WTC11 (cell line): Measurements from ENCODE around the gene LTBP1. TPM values are rescaled to one million over a fixed set of nuclear protein-coding genes. Genes with fewer than 3 reads are reported as not detected.

Experiments
- ATAC-seq: fragments of 200-7000 bp; cut with Tn5 transposase; 2 replicates; pipeline ENCODE4 v1.10.0; 2021; ENCODE audit warnings: mild to moderate bottlenecking, moderate library complexity
- CTCF ChIA-PET: fragments of 300-600 bp; sonication (Branson Sonifier 250); formaldehyde crosslinking; loops from one replicate; lab custom pipeline; 2021; ENCODE audit warnings: antibody characterized with exemption; lab: Charles Lee
- POLR2A ChIA-PET: fragments of 350-600 bp; sonication (Branson Sonifier 250); formaldehyde crosslinking; loops from one replicate; lab custom pipeline; 2021; ENCODE audit warnings: antibody characterized with exemption; lab: Charles Lee
- DNase-seq: peaks from one replicate; pipeline ENCODE4 v3.0.0; 2021; ENCODE audit warnings: low spot score
- H3K27ac Mint-ChIP-seq: 2 replicates; pipeline ENCODE4 v1.8.0; 2021; ENCODE audit warnings: mixed read lengths
- H3K27me3 Mint-ChIP-seq: 2 replicates; pipeline ENCODE4 v1.8.0; 2021; ENCODE audit warnings: low read depth, mild to moderate bottlenecking, moderate library complexity, mixed read lengths
- H3K36me3 Mint-ChIP-seq: 2 replicates; pipeline ENCODE4 v1.8.0; 2021; ENCODE audit warnings: mixed read lengths
- H3K4me1 Mint-ChIP-seq: 2 replicates; pipeline ENCODE4 v1.8.0; 2022; ENCODE audit warnings: mixed read lengths
- H3K4me3 Mint-ChIP-seq: 2 replicates; pipeline ENCODE4 v1.8.0; 2021; ENCODE audit warnings: mild to moderate bottlenecking, moderate library complexity, mixed read lengths
- H3K9me3 Mint-ChIP-seq: 2 replicates; pipeline ENCODE4 v1.8.0; 2021; ENCODE audit warnings: mixed read lengths
- ARID4B ChIP-seq: sonication (generic); formaldehyde crosslinking; IDR thresholded peaks from 2 replicates; pipeline ENCODE4 v1.8.0; 2023; ENCODE audit warnings: missing genetic modification reagents, mild to moderate bottlenecking, borderline replicate concordance
- ATF2 ChIP-seq: sonication (generic); formaldehyde crosslinking; IDR thresholded peaks from 2 replicates; pipeline ENCODE4 v1.8.1; 2022; ENCODE audit warnings: low read depth, missing genetic modification reagents, borderline replicate concordance
- ATF3 ChIP-seq: sonication (generic); formaldehyde crosslinking; conservative IDR thresholded peaks from 2 replicates; pipeline ENCODE4 v1.8.1; 2022; ENCODE audit warnings: mild to moderate bottlenecking, missing genetic modification reagents
- ATF6 ChIP-seq: sonication (generic); formaldehyde crosslinking; IDR thresholded peaks from 2 replicates; pipeline ENCODE4 v1.8.1; 2023; ENCODE audit warnings: mild to moderate bottlenecking, missing genetic modification reagents
- CBFB ChIP-seq: sonication (generic); formaldehyde crosslinking; IDR thresholded peaks from 2 replicates; pipeline ENCODE4 v1.8.1; 2022; ENCODE audit warnings: mild to moderate bottlenecking, low read depth, missing genetic modification reagents
- CREB1 ChIP-seq: sonication (generic); formaldehyde crosslinking; IDR thresholded peaks from 2 replicates; pipeline ENCODE4 v1.8.0; 2023; ENCODE audit warnings: mild to moderate bottlenecking, missing genetic modification reagents
- EMX1 ChIP-seq: fragments of 250-450 bp; sonication (Bioruptor Pico); IDR thresholded peaks from 2 replicates; pipeline ENCODE4 v1.8.0; 2021; ENCODE audit warnings: mild to moderate bottlenecking
- ERG ChIP-seq: fragments of 250-450 bp; sonication (Bioruptor Pico); IDR thresholded peaks from 2 replicates; pipeline ENCODE4 v1.8.0; 2021; ENCODE audit warnings: mild to moderate bottlenecking
- ESRRA ChIP-seq: sonication (generic); formaldehyde crosslinking; IDR thresholded peaks from 2 replicates; pipeline ENCODE4 v1.8.1; 2022; ENCODE audit warnings: mild to moderate bottlenecking, missing genetic modification reagents, borderline replicate concordance
- ETV6 ChIP-seq: sonication (generic); formaldehyde crosslinking; IDR thresholded peaks from 2 replicates; pipeline ENCODE4 v1.8.1; 2022; ENCODE audit warnings: mild to moderate bottlenecking, missing genetic modification reagents
- HMGA2 ChIP-seq: fragments of 250-450 bp; sonication (Bioruptor Pico); IDR thresholded peaks from 2 replicates; pipeline ENCODE4 v1.4.0; 2021; ENCODE audit warnings: mild to moderate bottlenecking, moderate library complexity
- JUN ChIP-seq: sonication (generic); formaldehyde crosslinking; IDR thresholded peaks from 2 replicates; pipeline ENCODE4 v1.8.0; 2023; ENCODE audit warnings: mild to moderate bottlenecking, missing genetic modification reagents
- NFYB ChIP-seq: sonication (generic); formaldehyde crosslinking; conservative IDR thresholded peaks from 2 replicates; pipeline ENCODE4 v1.8.0; 2022; ENCODE audit warnings: low read depth, missing genetic modification reagents
- SOX15 ChIP-seq: fragments of 250-450 bp; sonication (Bioruptor Pico); IDR thresholded peaks from 2 replicates; pipeline ENCODE4 v1.9.0; 2021; ENCODE audit warnings: mild to moderate bottlenecking
- TEAD4 ChIP-seq: sonication (generic); formaldehyde crosslinking; IDR thresholded peaks from 2 replicates; pipeline ENCODE4 v1.8.0; 2022; ENCODE audit warnings: mild to moderate bottlenecking, missing genetic modification reagents
- ZNF138 ChIP-seq: sonication (generic); formaldehyde crosslinking; conservative IDR thresholded peaks from 2 replicates; pipeline ENCODE4 v1.8.1; 2022; ENCODE audit warnings: mild to moderate bottlenecking, moderate library complexity, missing genetic modification reagents
- ZNF512 ChIP-seq: sonication (generic); formaldehyde crosslinking; IDR thresholded peaks from 2 replicates; pipeline ENCODE4 v1.8.1; 2022; ENCODE audit warnings: missing genetic modification reagents, borderline replicate concordance
- total RNA-seq: library from RNA; stranded (reverse); gene quantifications from 3 replicates; pipeline ENCODE4 v1.2.3, GENCODE V29; 2021
- TF ChIP-seq, protein P1 (sequence below): sonication (generic); formaldehyde crosslinking; IDR thresholded peaks from 2 replicates; pipeline ENCODE4 v1.8.0; 2022; ENCODE audit warnings: mild to moderate bottlenecking, missing genetic modification reagents
- TF ChIP-seq, protein P2 (sequence below): fragments of 250-450 bp; sonication (Bioruptor Pico); conservative IDR thresholded peaks from 2 replicates; pipeline ENCODE4 v1.9.0; 2021; ENCODE audit warnings: mild to moderate bottlenecking
- TF ChIP-seq, protein P3 (sequence below): sonication (generic); formaldehyde crosslinking; IDR thresholded peaks from 2 replicates; pipeline ENCODE4 v1.8.0; 2022; ENCODE audit warnings: mild to moderate bottlenecking, missing genetic modification reagents

LTBP1 gene
- total RNA-seq, 1 experiment from 2014 or later = 33.6 TPM

DNA sequence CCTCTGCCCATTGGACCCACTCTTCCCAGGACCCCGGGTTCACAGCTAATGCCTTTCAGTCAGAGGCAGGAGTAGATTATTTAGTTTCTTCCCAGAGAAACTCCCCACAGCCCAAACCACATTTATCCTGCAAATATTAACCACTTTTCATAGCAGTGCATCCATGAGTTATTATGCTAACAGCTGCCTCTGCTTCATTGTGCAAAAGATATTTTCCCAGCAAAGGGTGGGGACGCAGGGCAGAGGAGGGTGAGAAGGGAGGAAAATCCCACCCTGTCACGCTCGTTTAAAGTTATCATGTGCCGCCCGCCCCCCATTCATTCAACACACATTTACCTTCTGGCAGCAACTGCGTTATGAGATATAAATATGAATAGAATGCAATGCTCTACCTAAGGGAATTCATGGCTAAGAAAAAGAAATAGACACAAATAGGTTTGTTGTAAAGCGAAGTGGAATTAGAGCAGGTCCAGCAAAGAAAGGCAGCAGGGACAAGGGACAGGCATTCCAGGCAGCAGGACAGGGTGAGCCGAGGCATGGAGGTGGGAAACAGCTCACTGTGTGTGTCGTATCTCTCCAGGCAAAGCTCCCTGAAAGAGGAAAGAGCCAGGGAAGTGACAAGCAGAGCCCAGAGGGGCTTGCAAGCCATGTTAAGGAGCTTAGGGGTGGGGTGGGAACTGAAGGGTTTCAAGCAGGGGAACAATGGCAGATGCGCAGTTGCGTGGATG, 46.3 kb upstream of the LTBP1 start:
- peaks cover 11% of the 10 kb centered on the region for H3K9me3 Mint-ChIP-seq
- no peaks in the 10 kb centered on the region for H3K27me3 Mint-ChIP-seq
- peaks cover 3% of the 10 kb centered on the region for H3K36me3 Mint-ChIP-seq
- no peak for ATAC-seq
- ChIA-PET POLR2A (no interaction called here), CTCF (no interaction called here)
- H3K4me3 Mint-ChIP-seq = no peak overlapping the region
- H3K27ac Mint-ChIP-seq = no peak overlapping the region
- TF ChIP-seq HMGA2 (CRISPR knock-in tag) = no peak
- TF ChIP-seq CREB1 (CRISPR knock-in tag) = no peak
- no peak for TF ChIP-seq ESRRA (CRISPR knock-in tag)
- no peak for TF ChIP-seq NFYB (CRISPR knock-in tag)
- no peak for TF ChIP-seq ERG (CRISPR knock-in tag)
- TF ChIP-seq CBFB = no peak
- no peak for TF ChIP-seq ZNF138
- TF ChIP-seq JUN (CRISPR knock-in tag) = no peak
- TF ChIP-seq, protein P1, sequence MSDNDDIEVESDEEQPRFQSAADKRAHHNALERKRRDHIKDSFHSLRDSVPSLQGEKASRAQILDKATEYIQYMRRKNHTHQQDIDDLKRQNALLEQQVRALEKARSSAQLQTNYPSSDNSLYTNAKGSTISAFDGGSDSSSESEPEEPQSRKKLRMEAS (CRISPR knock-in tag) = no peak
- TF ChIP-seq ATF2 (CRISPR knock-in tag) = no peak
- TF ChIP-seq ARID4B (CRISPR knock-in tag) = no peak
- TF ChIP-seq, all 79 proteins: peak for 0
- no peak for DNase-seq
- H3K4me1 Mint-ChIP-seq = no peaks in the 10 kb centered on the region; the same call in 1 of the 2 replicates

DNA sequence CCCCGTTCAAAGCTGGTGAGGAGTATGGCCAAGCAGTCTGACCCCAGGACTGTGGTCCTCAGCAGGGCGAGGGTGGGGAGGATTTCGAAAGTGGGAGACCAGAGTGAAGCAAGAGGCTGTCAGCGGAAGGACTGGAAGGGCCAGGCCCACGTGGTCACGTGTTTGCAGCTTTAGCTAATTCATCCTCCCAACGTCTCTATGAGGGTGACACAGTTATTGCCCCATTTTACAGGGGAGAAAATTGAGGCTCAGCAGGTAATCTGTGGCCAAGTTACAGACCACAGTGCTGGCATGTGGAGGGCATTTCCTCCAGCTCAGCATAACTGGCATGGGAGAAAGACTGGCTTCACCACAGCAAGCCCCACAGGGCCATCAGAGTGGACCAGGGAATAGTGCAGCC, 45.4 kb upstream of the LTBP1 start:
- ATAC-seq = no peak
- no peak for DNase-seq
- POLR2A ChIA-PET = no interaction called here
- CTCF ChIA-PET = no interaction called here
- Mint-ChIP-seq H3K36me3 (peaks cover 8% of the 10 kb centered on the region), H3K27me3 (no peaks in the 10 kb centered on the region; the same call in 1 of the 2 replicates), H3K27ac (no peak overlapping the region), H3K4me3 (no peak overlapping the region), H3K4me1 (no peaks in the 10 kb centered on the region; the same call in 1 of the 2 replicates), H3K9me3 (peaks cover 17% of the 10 kb centered on the region)
- TF ChIP-seq, protein P2, sequence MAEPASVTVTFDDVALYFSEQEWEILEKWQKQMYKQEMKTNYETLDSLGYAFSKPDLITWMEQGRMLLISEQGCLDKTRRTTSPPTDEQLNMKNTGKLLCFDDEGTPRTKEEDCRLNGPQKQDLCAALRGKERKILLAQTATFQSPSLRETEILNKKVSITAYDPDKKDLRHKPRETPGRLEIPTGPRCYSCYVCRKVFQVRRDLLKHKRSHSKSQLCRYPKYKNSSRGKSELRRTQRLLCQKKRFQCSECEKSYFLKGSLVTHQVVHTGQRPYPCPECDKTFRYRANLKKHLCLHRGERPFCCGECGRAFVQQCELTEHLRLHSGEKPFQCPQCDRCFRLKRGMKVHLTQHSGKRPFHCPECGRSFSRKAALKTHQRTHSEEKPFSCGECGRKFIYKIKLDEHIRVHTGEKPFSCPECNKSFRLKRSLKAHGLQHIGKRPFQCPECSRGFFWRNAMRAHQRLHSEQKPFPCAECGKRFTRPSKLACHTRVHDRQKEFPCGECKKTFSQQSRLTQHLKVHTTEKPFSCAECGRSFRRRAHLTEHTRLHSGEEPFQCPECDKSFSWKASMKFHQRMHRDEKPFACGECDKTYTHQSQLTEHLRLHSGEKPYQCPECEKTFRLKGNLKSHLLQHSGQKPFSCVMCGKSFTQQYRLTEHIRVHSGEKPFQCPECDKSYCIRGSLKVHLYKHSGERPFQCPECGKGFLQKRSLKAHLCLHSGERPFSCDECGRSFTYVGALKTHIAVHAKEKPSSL (CRISPR knock-in tag) = no peak
- TF ChIP-seq TEAD4 (no peak), ATF3 (no peak), SOX15 (CRISPR knock-in tag) (no peak), ETV6 (CRISPR knock-in tag) (no peak), ZNF512 (CRISPR knock-in tag) (no peak), EMX1 (no peak), ATF6 (CRISPR knock-in tag) (no peak)
- TF ChIP-seq, protein P3, sequence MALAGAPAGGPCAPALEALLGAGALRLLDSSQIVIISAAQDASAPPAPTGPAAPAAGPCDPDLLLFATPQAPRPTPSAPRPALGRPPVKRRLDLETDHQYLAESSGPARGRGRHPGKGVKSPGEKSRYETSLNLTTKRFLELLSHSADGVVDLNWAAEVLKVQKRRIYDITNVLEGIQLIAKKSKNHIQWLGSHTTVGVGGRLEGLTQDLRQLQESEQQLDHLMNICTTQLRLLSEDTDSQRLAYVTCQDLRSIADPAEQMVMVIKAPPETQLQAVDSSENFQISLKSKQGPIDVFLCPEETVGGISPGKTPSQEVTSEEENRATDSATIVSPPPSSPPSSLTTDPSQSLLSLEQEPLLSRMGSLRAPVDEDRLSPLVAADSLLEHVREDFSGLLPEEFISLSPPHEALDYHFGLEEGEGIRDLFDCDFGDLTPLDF (CRISPR knock-in tag) = no peak
